ENCODE data around the gene FAM47A.

FAM47A gene
- long read RNA-seq = 0 reads

GRCh38 chrX:34132028-34132427, at the start of gene FAM47A:
TSS of gene FAM47A (minus strand) at chrX:34132314. CDS start at chrX:34132278, 36 bp downstream.
- TF ChIP-seq POLR2AphosphoS5 (IDR thresholded peaks at IDR 0.05; ENCODE audit: low read depth) = no peak
- no peak for TF ChIP-seq CTCF (IDR thresholded peaks at IDR 0.05; ENCODE audit: insufficient read depth, low read length)
- TF ChIP-seq REST (IDR thresholded peaks at IDR 0.05; ENCODE audit: insufficient replicate concordance, low read depth) = no peak
- TF ChIP-seq SPI1 (IDR thresholded peaks at IDR 0.05; ENCODE audit: borderline replicate concordance, low read depth) = no peak
- TF ChIP-seq GABPA (IDR thresholded peaks at IDR 0.05; ENCODE audit: low read depth) = no peak
- no peak within 1 kb of the TSS for H3K27ac ChIP-seq (replicated peaks)
- no peak within 1 kb of the TSS for H3K4me3 ChIP-seq (replicated peaks; ENCODE audit: insufficient read depth, low read length)
- no peak for DNase-seq (ENCODE audit: low read depth in 1 of 2, low spot score in 1 of 2)
- H3K27me3 ChIP-seq (ENCODE audit: insufficient read depth, poor library complexity, severe bottlenecking) = no peaks in the 10 kb centered on the region

- TF ChIP-seq REST (IDR thresholded peaks at IDR 0.05; ENCODE audit: insufficient replicate concordance, low read depth) = no peak
- TF ChIP-seq GABPA (IDR thresholded peaks at IDR 0.05; ENCODE audit: low read depth) = no peak
- TF ChIP-seq SPI1 (IDR thresholded peaks at IDR 0.05; ENCODE audit: borderline replicate concordance, low read depth) = no peak
- no peak for TF ChIP-seq POLR2AphosphoS5 (IDR thresholded peaks at IDR 0.05; ENCODE audit: low read depth)
- TF ChIP-seq CTCF (IDR thresholded peaks at IDR 0.05; ENCODE audit: insufficient read depth, low read length) = no peak
- Histone ChIP-seq H3K4me3 (replicated peaks; ENCODE audit: insufficient read depth, low read length) (no peak overlapping the region), H3K27me3 (ENCODE audit: insufficient read depth, poor library complexity, severe bottlenecking) (no peaks in the 10 kb centered on the region), H3K27ac (replicated peaks) (no peak overlapping the region)
- DNase-seq (ENCODE audit: low read depth in 1 of 2, low spot score in 1 of 2) = no peak
Measured at GRCh38 chrX:34147345-34147744, 15.2 kb upstream of the FAM47A start.

- Histone ChIP-seq H3K4me3 (replicated peaks; ENCODE audit: insufficient read depth, low read length) (no peak overlapping the region), H3K27me3 (ENCODE audit: insufficient read depth, poor library complexity, severe bottlenecking) (no peaks in the 10 kb centered on the region), H3K27ac (replicated peaks) (no peak overlapping the region)
- no peak for DNase-seq (ENCODE audit: low read depth in 1 of 2, low spot score in 1 of 2)
- no peak for TF ChIP-seq SPI1 (IDR thresholded peaks at IDR 0.05; ENCODE audit: borderline replicate concordance, low read depth)
- no peak for TF ChIP-seq REST (IDR thresholded peaks at IDR 0.05; ENCODE audit: insufficient replicate concordance, low read depth)
- no peak for TF ChIP-seq POLR2AphosphoS5 (IDR thresholded peaks at IDR 0.05; ENCODE audit: low read depth)
- no peak for TF ChIP-seq GABPA (IDR thresholded peaks at IDR 0.05; ENCODE audit: low read depth)
- no peak for TF ChIP-seq CTCF (IDR thresholded peaks at IDR 0.05; ENCODE audit: insufficient read depth, low read length)
Measured at GRCh38 chrX:34146906-34147305, 14.8 kb upstream of the FAM47A start.
